GM18868 (cell line): Measurements from ENCODE around the gene VGLL4.

Source experiments
- ATAC-seq: cut with Tn5 transposase; IDR thresholded peaks from one replicate; pipeline ENCODE4 v1.9.1; 2021; ENCODE audit warnings: mild to moderate bottlenecking, moderate library complexity; ENCODE audit not compliant: unreplicated experiment

VGLL4 gene

DNA sequence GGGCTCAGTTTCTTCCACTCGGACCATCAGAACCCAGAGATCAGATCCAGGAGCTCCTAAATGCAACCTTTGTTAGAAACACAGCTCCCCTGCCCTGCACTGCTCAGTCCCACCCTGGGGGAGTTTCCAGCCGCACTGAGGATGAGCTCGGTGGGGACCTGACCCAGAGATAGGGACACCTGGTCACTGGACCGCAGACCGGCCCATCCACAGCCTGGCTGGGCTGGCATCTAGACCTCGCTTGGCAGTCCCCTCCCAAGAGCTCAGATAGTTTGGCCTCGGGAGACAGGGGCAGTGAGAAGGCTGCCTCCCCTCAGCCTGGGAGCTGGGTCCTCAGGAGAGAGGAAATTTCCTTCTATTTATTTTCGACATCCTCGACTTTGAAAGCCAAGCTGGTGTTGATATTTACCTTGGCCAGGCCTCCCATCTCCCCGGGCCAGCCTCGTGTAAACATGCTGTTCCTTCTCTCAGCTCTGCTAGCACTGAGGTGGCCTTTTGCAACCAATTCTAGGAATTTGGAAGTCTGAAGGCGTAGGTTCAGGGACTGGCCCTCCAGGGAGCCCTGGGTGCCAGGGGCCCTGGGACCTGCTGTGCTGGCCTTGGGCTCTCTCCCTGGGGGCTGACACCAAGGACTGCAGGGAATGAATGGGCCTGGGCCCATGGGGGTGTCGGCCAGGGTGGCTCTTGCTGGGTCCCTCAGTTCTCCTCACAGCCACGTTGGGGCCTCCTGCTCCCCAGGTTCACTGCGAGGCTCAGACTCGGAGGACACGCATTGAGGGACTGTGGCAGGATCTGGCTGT, 90.1 kb downstream of the VGLL4 start:
- no peak for ATAC-seq

DNA sequence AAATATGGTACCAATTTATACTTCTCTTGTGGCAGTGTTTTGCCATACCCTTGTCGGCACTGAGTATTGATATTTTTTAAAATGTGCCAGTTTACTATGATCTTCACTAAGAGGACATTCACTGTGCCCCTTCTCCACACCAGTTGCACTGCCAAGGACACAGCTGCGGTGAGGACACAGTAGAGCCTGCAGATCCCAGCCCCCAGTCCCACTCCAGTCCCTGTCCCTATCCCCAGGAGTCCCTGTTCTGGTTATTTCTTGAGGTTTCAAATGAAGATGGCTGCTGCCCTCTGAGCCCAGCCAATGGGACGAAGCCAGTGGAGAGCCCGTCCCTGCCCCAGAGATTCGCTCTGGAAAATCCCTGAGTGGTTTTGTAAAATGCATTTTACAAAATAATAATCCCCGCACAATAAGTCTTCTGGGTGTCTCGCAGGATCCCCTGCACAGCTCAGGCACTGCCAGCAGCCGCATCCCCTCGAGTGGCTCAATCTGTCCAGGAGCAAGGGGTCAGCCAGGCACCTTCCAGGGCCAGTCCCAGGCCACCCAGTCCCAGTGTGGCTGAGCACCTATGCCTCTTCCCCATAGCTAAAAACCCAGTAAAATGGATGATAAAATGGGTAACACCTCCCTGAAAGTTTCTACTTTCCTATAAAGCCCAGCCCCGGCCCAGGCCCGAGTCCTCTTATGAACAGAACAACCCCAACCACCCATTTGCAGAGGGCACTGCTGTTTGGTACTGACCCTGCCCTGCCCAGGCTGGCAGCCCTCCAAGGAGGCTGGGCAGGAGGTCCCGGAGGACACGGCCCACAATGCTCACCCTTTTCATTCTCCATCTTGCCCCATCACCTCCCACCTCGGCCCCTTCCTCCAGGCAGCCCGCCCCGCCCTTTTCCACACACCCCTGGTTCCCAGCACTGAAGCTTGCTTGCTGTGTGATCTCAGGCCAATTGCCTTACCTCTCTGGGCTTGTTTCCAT, 91.1 kb downstream of the VGLL4 start:
- ATAC-seq, result no peak

DNA sequence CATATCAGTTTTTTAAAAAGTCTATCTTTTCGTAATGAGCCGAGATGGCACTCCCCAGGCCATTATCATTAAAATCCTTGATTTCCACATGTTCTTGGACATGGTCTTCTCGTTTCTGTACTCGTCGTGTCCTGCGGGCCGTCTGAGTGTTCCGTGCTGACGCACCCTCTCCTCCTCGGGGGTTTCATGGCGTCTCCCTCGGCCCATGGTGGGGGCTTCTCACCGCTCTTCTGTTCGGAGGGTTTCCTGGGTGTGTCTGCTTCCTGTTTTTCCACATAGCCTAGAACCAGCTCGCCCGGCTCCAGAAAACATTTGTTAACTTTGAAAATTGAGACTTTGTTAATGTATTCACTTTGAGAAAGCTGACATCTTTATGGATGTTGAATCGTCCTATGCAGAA, 92.7 kb downstream of the VGLL4 start:
- no peak for ATAC-seq

GRCh38 chr3:11549580-11550140, 94.1 kb downstream of the VGLL4 start:
- ATAC-seq, result no peak

DNA sequence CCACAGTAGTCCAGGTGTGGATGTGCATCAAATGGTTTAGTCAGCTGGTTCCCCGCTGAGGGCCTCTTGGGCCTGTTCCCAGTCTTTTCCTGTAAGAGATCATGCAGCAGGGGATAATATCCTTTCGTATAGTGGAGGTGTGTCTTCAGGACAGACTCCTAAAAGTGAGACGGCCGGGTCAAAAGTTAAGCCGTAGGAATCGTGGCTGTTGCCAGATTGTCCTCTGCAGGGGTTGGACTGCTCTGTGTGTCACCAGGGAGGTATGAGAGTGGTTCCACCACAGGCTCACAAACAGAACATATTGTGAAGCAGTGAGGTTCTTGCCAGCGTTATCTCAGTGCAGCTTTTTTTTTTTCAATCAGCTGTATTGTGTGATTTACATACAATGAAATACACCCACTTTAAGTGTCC, 95.0 kb downstream of the VGLL4 start:
- ATAC-seq, result no peak

GRCh38 chr3:11547498-11547897, 96.2 kb downstream of the VGLL4 start:
- ATAC-seq, result no peak

DNA sequence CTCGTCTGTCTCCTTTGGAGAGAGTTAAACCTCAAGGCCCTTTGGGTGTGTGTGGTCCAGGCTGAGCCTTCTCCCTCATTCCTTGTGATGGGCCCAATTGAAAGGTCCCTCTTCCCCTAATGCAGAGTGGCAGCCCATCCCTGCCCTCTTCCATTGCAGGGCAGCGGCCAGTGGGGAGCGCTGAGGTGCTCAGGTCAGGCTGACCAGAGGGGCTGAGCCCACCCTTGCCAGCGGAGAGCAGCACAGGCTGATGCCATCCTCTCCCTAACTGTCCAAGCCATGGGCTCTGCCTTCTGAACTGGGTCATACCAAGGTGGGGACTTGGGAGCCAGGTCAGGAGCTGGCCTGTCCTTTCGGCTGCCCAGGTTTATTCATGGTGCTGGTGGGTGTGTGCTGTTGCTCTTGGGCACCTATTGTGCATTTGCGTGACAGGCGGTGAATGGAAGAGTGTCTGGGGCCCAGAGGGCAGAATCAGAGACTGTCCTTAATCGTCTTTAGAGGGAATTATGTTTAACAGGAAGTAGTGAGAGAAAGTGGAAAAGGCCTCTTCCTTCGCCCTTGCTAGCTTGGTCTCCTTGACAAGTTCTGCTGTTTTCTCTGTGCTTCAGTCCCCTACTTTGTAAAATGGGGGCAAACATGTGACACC, 96.9 kb downstream of the VGLL4 start:
- ATAC-seq, result no peak

GRCh38 chr3:11545186-11545851, 98.4 kb downstream of the VGLL4 start:
- ATAC-seq, result no peak

DNA sequence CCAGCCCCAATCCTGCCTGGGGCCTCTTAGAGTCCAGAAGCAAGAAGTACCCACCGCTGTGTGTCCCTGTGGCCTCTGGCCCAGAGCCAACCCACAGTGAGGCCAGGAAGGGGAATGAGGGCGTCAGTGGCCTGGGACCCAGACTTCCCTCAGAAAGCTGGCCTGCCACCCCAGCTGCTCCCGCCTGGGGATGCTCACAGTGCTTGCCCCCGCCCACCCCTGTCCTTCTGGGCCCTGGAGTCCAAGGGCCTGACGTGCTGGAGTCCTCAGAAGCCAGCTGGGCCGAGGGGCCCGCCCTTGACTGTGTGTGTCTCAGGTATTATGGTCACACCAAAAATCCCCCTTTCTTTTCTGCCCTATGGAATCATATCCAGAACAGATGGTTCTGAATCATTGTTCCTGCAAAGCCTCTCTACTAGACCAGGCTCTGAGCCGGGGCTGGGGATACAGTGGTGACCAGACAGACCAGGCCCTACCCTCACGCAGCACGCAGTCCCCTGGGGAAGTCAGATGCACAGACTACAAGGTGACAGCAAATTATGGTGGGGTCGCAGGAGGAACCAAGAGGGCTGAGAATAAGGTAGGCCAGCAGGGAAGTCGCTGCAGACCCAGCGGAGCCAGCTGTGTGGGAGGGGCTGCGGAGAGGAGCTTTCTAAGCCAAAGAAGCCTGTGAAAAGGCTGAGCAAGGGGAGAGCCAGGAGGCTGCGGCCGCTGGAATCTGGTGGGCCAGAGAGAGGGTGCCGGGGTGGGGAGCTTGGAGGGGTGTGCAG, 99.1 kb downstream of the VGLL4 start:
- ATAC-seq, result no peak

DNA sequence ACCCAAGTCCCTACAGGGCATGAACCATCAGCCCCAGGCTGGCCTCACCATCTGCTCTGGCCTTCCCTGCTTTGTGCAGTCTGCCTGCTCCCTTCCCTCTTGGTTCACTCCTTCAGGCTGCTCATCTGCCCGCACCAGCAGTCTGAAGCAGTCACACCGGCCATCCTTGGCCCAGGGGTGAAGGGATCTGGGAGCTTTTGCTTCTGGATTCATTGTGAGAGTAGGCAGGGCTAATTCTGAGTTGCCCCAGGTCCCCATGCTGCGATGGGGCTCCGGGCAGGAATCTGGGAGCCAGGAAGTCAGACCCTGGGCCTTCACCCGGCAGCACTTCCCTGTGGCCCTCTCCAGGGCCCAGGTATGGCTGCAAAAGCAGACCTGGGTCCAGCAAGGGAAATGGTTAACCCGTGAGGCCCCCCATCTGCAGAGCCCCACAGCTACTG, 99.7 kb downstream of the VGLL4 start:
- no peak for ATAC-seq

DNA sequence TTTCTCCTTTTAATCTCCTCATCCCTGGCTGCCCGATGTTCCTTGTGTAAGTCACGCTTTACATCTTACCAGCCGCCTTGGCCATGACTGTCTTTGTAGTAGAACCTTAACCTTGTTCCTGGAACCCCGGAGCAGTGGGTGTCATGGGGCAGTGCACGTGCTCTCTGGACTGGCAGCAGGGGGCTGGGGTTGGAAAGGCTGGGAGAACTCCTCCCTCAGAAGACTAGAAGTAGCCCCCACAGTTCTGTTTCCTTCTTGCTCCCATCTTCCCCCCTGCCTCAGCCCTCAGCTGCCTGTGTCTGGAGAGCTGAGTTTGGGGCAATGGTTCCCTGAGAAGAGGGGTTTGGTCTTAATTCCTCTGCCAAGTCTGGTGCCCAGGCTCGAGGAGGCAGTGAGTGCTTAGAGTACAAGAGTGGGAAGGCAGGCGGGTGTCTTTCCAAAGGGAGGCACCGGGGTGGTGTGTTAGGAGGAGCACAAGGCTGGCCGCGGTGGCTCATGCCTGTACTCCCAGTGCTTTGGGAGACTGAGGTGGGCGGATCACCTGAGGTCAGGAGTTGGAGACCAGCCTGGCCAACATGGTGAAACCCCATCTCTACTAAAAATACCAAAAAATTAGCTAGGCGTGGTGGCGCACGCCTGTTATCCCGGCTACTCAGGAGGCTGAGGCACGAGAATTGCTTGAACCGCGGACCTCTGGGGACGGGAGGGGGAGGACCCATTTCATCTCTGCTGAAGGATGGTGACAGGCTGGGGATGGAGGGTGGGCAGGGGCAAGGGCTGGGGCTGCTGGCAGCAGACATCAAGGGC, 100.4 kb downstream of the VGLL4 start:
- ATAC-seq, result no peak

- no peak for ATAC-seq
Observed at GRCh38 chr3:11542551-11542950, 101.2 kb downstream of the VGLL4 start.

DNA sequence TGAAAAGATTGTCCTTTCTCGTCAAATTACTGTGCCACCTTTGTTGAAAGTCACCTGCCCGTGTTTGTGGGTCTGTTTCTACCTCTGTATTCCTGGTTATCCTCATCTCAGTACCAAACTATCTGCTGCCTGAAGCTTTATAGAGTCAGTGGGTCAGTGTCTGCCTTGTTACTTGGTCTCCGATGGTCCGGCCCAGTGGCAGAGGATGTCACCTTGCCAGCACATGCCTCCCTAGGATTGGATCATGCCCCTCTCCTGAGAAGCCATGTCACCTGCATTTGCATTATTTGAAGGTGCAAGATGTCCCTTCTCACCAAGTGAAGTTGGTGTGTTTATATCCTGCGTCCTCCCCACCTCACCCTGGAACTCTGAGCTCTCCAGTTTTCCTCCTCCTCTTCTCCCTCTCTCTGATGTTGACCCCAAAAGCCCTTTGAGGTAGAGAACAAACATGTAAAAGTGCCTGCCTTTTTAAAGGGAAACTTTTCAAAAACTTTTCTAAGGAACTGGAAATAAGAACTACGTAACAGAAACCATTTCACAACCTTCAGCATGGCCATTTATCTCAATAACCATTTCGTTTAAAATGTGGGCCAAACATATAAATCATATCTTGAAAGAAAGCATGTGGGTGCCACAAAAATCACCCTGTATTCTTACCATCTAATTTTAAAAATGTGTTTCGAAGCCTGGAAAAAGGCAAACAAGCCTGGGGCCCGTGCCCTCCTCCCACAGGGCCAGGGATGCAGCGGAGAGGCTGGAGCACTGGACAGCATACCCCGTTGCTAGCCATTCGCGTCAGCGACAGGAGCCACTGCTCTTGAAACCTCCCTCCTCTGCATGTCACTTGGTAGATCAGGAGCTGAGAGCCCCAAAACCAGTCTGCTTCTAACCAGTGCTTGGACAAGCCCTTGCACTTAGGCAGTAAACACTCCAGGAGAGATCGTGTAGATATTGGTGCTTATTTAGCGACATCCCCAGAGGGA, 102.1 kb downstream of the VGLL4 start:
- no peak for ATAC-seq

- no peak for ATAC-seq
Observed at GRCh38 chr3:11539677-11540076, 104.0 kb downstream of the VGLL4 start.

DNA sequence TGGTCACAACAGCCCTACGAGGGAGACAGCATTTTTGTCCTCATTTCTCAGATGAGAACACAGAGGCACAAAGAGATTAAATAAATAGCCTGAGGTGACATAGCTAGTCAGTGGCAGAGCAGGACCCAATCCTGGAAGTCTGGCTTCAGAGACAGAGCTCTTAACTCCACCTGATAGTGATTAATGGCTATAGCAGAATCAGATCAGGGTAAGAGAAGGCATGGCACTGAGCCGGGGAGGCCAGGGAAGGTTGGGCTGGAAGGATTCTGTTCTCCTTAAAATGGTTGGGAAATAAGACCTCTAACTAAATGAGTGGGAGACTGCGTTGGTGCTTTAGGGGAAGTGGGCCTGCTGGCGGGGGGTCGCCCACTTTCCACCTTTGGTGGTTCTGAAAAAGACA, 104.5 kb downstream of the VGLL4 start:
- no peak for ATAC-seq

DNA sequence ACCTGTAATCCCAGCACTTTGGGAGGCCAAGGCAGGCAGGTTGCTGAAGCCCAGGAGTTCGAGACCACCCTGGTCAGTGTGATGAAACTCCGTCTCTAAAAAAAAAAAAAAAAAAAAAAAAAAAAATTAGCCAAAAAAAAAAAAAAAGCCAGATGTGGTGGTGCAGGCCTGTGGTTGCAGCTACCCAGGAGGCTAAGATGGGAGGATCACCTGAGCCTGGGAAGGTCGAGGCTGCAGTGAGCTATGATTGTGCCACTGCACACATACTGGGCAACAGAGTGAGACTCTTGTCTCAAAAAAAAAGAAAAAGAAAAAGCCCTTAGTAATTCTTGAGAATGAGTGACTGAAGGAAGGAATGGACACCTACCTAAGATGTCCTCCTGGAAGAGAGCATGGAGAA, 105.1 kb downstream of the VGLL4 start:
- no peak for ATAC-seq

DNA sequence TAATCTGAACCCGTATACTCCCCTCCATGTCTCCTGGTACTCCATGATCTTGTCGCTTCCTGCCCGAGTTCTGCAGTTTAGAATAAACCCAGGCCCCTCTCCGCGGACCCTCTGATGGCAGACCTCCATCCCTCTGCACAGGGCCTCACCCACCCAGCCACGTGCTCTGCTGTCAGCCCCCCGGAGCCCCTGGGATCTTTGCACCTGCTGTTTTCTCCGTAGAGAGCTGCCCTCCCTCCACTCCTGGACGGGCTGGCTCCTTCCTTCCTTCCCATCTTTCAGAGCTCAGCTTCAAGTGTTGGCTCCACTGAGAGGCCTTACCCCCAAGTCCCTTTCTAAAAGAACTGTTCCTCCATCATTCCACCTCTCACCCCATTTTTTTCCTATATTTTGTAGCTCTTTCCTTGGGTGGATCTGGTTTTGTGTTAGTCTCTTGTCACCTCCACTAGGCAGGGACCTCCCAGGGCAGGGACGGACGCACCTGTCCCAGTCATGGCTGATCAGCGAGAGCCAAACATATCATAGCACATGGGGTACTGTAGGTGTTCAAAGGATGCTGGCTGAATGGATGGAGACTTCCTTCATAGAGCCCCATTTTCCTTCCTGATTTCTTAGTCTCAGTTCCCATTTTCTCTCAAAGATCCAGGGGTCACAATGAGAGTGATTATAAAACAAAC, 106.6 kb downstream of the VGLL4 start:
- no peak for ATAC-seq
